ENCODE results near the gene UGT2B17. TPM values are rescaled to one million over a fixed set of nuclear protein-coding genes. Genes with fewer than 3 reads are reported as not detected.
A peak's percentile ranks its signal among the peaks of the same experiment; 100 is the strongest.
"Not testable (repeated sequence)": the region's sequence is repeated elsewhere in the genome, so short reads cannot be mapped to it uniquely, and the experiment has no call there.

UGT2B17 gene
- total RNA-seq, 1 experiment from 2014 or later = 1.2 TPM

DNA sequence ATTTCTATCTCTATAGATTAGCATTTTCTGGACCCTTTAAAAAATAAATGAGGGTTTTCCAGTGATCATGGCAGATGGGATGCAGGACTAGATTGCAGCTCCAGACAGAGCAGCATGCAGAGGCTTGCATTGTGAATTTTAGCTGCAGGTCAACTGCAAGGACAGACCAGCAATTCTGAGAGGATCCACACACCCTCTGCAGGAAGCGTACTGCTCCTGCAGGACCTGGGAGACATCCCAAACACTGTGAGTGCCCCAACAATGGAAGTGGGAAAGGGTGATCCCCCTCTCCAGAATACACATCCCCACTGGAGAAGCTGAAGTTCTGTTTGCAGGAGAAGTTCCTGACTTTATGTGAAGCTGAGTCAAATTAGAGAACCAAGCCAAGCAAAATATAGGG, 7.1 kb downstream of the UGT2B17 start:
- DNase-seq (ENCODE audit: low read depth) = not testable (repeated sequence)

DNA sequence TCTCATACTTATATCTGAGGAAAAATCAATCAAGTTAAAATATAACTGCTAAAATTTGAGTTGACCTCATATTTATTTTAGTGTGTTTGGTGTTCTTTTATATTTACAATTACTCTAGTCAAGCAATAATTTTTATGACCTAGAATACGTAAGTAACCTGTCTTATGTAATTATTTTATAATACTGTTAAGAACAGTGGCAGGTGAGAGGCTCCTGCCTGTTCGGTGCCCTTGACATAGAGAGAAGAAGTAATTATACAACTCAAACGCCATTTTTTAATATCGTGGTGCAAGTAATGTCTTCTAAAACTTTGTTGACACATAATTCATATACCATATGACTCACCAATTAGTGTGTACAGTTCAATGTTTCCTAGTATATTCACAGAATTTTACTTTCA, 7.6 kb downstream of the UGT2B17 start:
- not testable (repeated sequence) for DNase-seq (ENCODE audit: low read depth)

- not testable (repeated sequence) for DNase-seq (ENCODE audit: low read depth)
Observed at GRCh38 chr4:68566364-68566763, 9.8 kb downstream of the UGT2B17 start.

DNA sequence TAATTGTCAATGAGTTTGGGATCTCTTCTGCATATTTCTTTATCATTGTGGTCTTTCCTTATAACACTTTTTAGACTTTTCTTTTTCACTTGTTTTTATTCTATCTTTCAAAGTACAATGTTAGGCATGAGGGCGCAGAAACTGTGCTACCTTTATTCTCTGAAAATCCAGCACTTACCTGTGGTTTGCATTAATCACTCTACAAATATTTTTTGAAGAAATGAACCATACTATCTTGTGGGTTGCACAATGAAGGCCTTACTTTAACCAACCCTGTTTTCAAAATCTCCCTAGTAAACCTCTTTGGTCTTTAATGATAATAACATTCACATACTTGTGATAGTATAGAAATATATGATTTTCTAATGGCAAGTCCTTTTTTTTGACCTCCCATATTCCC, 11.0 kb downstream of the UGT2B17 start:
- not testable (repeated sequence) for DNase-seq (ENCODE audit: low read depth)

DNA sequence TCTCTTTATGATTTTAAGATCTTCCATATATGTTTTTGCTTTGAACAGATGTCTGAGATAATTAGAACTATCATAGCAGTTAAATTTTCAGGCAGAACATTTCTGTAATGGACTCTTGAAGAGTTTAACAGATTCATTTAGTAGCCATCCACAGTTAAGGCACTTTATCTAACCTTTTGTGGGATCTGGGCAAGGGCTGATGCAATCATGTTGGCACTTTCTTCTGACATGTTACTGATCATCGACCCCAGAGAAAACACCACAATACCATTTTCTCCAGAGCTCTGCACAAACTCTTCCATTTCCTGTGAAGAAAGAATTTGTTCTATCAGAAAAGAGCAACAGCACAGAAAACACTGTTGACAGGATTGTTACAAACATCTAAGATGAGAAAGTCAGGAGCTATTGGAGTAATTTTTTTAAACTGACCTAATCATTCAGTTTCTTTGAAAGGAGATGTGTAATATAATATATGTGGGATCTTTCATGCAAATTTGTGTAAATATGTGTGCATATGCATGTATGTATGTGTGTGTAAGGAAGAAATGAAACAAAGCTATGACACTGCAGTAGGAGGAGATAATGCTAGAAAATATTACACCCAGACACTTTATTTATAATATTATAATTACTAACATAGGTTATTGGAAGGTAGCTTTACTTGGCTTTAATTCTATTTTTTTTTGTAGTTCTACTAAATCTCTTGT, 15.6 kb downstream of the UGT2B17 start:
- DNase-seq (ENCODE audit: low read depth) = not testable (repeated sequence)

- DNase-seq (ENCODE audit: low read depth) = not testable (repeated sequence)
Observed at GRCh38 chr4:68553830-68554229, 22.3 kb downstream of the UGT2B17 start.

DNA sequence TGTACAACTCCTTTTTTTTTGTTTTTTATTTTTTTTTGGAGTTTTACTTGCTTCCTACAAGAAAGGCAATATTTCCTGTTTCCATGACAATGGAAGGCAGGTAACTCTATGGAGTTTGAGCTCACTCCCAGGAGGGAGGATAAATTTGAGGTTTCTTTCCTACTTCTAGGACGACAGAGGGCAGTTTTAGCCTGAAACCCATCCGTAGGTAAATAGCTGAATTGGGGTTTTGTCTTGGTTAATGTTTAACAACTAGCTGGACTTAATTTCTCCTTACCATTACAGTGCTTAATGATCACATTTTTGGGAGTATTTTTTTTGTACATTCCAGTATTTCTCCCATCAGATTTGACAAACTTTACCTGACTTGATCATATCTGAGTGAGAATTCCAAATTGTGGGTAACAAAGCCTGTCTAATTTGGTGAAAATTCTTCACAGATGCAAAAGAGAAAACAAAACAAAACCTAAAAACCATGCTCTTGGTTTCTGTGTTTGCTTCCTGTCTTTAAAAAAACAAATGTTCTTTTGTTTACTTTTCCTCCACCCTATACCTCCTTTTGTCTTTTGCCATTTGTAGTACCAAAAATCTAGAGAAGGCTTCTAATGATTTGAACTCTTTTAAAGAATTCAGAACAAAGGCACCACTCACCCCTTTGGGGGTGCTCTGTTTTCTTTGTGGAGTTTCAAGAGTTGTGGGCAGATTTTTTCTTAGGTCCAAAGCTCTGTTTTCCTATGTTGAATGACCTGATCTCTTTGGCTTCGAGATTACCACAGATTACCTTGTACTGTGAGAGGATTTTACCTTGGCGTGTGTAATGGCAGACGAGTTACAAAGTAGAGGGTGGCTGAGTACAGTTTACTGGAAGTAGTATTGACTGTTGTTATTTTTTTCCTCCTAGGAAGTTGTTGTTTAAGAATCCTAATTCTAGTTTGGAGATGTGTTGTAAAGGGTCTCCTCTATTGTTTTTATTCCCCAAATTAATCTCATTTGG, 23.0 kb downstream of the UGT2B17 start:
- DNase-seq (ENCODE audit: low read depth) = not testable (repeated sequence)

DNA sequence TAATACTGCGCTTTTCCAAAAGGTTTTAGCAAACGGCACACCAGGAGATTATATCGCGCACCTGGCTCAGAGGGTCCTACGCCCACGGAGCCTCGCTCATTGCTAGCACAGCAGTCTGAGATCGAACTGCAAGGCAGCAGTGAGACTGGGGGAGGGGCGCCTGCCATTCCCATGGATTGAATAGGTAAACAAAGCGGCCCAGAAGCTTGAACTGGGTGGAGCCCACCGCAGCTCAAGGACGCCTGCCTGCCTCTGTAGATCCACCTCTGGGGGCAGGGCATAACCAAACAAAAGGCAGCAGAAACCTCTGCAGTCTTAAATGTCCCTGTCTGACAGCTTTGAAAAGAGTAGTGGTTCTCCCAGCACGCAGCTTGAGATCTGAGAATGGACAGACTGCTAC, 33.4 kb downstream of the UGT2B17 start:
- DNase-seq (ENCODE audit: low read depth) = not testable (repeated sequence)

DNA sequence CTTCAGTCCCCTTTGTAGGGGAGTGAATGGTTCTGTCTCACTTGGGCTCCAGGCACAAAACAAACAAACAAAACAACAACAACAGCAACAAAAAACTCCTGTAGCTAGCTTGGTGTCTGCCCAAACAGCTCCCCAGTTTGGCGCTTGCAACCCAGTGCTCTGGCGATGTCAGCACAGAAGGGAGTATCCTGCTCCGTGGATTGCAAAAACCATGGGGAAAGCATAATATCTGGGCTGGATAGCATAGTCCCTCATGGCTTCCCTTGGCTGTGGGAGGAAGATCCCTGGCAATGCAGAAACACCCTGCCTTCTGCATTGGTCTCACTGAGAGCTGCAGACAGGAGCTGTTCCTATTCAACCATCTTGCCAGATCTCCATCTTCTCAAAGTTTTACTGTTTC, 39.7 kb downstream of the UGT2B17 start:
- no peak for DNase-seq (ENCODE audit: low read depth)

GRCh38 chr4:68535974-68536373, 40.1 kb downstream of the UGT2B17 start:
- peak; percentile 7 for DNase-seq (ENCODE audit: low read depth)

DNA sequence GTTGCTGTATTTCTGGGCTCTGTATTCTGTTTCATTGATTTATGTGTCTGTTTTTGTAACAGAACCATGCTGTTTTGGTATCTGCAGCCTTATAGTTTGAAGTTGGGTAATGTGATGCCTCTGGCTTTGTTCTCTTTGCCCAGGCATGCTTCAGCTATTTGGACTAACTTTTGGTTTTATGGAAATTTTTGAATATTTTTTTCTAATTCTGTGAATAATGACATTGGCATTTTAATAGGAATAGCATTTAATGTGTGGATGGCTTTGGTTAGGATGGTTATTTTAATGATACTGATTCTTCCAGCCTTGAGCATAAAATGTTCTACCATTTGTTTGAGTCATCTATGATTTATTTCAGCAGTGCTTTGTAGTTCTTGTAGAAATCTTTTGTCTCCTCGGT, 53.9 kb downstream of the UGT2B17 start:
- peak; percentile 56 for DNase-seq (ENCODE audit: low read depth)

- no peak for DNase-seq (ENCODE audit: low read depth)
Observed at GRCh38 chr4:68520985-68521384, 55.1 kb downstream of the UGT2B17 start.

GRCh38 chr4:68518889-68519288, 57.2 kb downstream of the UGT2B17 start:
- peak; percentile 5 for DNase-seq (ENCODE audit: low read depth)

DNA sequence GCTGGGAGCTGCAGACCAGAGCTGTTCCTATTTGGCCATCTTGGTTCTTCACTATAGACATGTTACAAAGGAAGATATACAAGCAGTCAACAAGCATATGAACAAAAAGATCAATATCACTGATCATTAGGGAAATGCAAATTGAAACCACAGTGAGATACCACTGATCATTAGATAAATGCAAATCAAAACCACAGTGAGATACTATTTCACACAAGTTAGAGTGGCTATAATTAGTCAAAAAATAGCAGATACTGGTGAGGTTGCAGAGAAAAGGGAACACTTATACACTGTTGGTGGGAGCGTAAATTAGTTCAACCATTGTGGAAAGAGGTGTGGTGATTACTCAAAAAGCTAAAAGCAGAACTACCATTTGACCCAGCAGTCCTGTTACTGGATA, 70.7 kb downstream of the UGT2B17 start:
- DNase-seq (ENCODE audit: low read depth) = not testable (repeated sequence)

DNA sequence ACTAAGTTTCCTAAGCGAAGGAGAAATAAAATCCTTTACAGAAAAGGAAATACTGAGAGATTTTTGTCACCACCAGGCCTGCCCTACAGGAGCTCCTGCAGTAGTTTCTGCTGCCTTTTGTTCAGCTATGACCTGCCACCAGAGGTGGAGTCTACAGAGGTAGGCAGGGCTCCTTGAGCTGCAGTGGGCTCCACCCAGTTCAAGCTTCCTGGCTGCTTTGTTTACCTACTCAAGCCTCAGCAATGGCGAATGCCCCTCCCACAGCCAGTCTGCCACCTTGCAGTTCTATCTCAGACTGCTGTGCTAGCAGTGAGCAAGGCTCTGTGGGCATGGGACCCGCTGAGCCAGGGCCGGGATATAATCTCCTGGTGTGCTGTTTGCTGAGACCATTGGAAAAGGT, 71.3 kb downstream of the UGT2B17 start:
- DNase-seq (ENCODE audit: low read depth) = not testable (repeated sequence)

GRCh38 chr4:68503462-68503861, 72.7 kb downstream of the UGT2B17 start:
- DNase-seq (ENCODE audit: low read depth) = not testable (repeated sequence)

GRCh38 chr4:68499021-68499420, 77.1 kb downstream of the UGT2B17 start:
- DNase-seq (ENCODE audit: low read depth) = no peak

DNA sequence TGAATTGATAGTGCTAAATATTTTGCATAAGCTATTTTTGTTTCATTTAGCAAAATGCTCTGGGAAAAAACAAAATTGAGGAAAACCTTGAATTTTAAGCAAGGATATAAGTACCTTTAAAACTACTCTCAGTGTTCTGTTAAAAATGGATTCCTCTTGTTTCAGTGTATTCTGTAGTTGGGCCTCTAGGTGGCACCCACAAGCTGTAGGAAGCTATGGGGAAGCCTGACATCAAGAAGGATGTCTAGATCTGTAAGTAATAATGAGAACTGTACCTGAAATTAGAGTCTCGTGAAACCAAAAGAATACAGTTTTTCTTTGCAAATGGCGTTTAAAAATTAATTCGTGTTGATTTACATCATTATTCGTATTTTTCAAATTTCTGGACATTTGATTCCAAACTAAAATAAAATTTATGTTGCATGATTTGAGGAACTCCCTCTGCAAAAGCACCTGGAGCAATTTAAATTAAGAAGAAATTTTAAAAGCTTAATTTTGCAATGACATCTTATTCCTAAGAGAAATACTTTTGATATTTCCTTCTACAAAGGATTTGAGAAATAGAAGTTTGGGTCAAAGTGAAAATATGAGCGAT, 77.6 kb downstream of the UGT2B17 start:
- peak; percentile 56 for DNase-seq (ENCODE audit: low read depth)

DNA sequence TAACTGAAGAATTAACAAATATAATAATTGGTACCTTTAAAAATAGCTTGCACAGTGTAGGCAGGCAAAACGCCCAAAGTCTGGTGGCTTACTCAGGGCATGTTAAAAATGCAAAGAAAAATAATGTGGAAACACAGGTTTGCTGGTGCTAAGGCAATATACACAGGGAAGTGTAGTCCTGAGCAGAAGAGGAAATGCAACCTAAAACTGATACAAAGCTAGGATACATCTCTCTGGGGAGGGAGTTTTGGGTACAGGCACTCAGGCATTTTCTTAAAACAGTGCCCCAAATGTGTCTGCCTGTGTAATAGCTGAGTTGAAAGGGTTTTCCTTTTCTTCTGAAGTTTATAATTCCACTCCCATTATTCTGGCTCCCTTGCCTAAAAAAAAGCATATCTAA, 81.4 kb downstream of the UGT2B17 start:
- no peak for DNase-seq (ENCODE audit: low read depth)

DNA sequence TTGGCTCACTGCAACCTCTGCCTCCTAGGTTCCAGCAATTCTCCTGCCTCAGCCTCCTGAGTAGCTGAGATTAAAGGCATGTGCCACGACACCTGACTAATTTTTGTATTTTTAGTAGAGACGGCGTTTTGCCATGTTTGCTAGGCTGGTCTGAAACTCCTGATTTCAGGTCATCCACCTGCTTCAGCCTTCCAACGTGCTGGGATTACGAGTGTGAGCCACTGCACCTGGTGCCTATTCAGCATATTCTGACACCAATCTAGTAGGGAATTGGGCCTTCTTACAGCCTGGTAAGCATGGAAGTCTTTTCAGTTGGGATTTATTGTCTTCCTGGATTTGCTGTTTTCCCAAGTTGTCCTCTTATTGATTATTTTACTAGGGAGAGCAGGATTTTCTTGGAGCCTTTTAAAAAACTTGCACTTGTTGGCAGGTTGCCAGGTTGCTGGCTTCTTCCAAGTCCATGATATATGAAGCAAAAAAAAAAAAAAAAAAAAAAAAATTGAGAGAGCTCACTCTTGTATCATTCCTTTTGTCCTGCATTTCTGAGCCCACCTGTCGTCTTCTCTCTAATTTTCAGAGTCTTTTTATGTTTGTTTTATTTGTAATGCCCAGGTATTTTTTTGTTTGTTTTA, 85.2 kb downstream of the UGT2B17 start:
- no peak for DNase-seq (ENCODE audit: low read depth)

GRCh38 chr4:68489338-68489737, 86.8 kb downstream of the UGT2B17 start:
- DNase-seq (ENCODE audit: low read depth) = no peak

Measured in M059J (cell line).